SK-N-SH (cell line): ENCODE data around the gene CLIC2. TPM values are rescaled to one million over a fixed set of nuclear protein-coding genes. Genes with fewer than 3 reads are reported as not detected.
"Not testable (repeated sequence)": the region's sequence is repeated elsewhere in the genome, so short reads cannot be mapped to it uniquely, and the experiment has no call there.

Source experiments
- CTCF ChIA-PET: fragments of 300-600, 350-600 bp; formaldehyde crosslinking; extraction: SDS; loops from one replicate; lab custom pipeline; 2021; lab: Yijun Ruan, JAX
- POLR2A ChIA-PET: fragments of 350-600 bp; sonication (Branson Sonifier 250); formaldehyde crosslinking; extraction: SDS; loops from one replicate; lab custom pipeline; 2020; ENCODE audit warnings: antibody characterized with exemption, inconsistent platforms; lab: Yijun Ruan, JAX
- DNase-seq: peaks from one replicate; pipeline ENCODE4 v3.0.0; 2012
- H2AFZ ChIP-seq: fragments of 200-600 bp; sonication (generic); 2 replicates; pipeline ENCODE4 v1.8.1; 2016; ENCODE audit warnings: antibody characterized with exemption, mild to moderate bottlenecking, low read depth
- H3F3A ChIP-seq: fragments of 200-600 bp; sonication (generic); replicated peaks from 2 replicates; pipeline ENCODE3; 2016; ENCODE audit warnings: antibody characterized with exemption, mild to moderate bottlenecking; ENCODE audit not compliant: insufficient read depth
- H3K27ac ChIP-seq, 2 experiments: fragments of 200-500 bp in 1 of 2; fragments of 200-600 bp in 1 of 2; sonication (Bioruptor generic) in 1 of 2; sonication (generic), shearing (Covaris generic) in 1 of 2; 2 replicates each; pipeline versions ENCODE4 v1.5.1 to v1.6.1; 2014 to 2016; ENCODE audit warnings: low read depth in 2 of 2, inconsistent platforms in 1 of 2, low read length in 1 of 2, mild to moderate bottlenecking in 1 of 2, mixed read lengths in 1 of 2
- H3K27me3 ChIP-seq: fragments of 200-600 bp; sonication (generic), shearing (Covaris generic); 2 replicates; pipeline ENCODE4 v1.6.1; 2016; ENCODE audit warnings: mixed run types; ENCODE audit not compliant: insufficient read depth
- H3K36me3 ChIP-seq, 2 experiments: fragments of 200-500 bp in 1 of 2; fragments of 200-600 bp in 1 of 2; sonication (Bioruptor generic) in 1 of 2; sonication (generic) in 1 of 2; replicated peaks in 1 of 2; 2 replicates each; pipeline versions ENCODE3 to v1.5.1; 2014 to 2016; ENCODE audit warnings: low read length in 1 of 2, mild to moderate bottlenecking in 1 of 2; ENCODE audit not compliant: insufficient read depth in 2 of 2, control insufficient read depth in 1 of 2
- H3K4me1 ChIP-seq, 2 experiments: fragments of 200-500 bp in 1 of 2; fragments of 200-600 bp in 1 of 2; sonication (Bioruptor generic) in 1 of 2; sonication (generic), shearing (Covaris generic) in 1 of 2; 2 replicates each; pipeline versions ENCODE4 v1.5.1 to v1.6.1; 2014 to 2016; ENCODE audit warnings: low read depth in 1 of 2, low read length in 1 of 2, mixed run types in 1 of 2; ENCODE audit not compliant: insufficient read depth in 2 of 2, control insufficient read depth in 1 of 2
- H3K4me2 ChIP-seq: fragments of 200-600 bp; sonication (generic), shearing (Covaris generic); 2 replicates; pipeline ENCODE4 v1.6.1; 2017; ENCODE audit warnings: mixed run types
- H3K4me3 ChIP-seq, 2 experiments: fragments of 200-500 bp in 1 of 2; fragments of 200-600 bp in 1 of 2; sonication (Bioruptor generic) in 1 of 2; sonication (generic), shearing (Covaris generic) in 1 of 2; 2 replicates each; pipeline versions ENCODE4 v1.5.1 to v1.8.1; 2014 to 2016; ENCODE audit warnings: low read depth in 2 of 2, inconsistent platforms in 1 of 2, low read length in 1 of 2, mild to moderate bottlenecking in 1 of 2, mixed read lengths in 1 of 2, moderate library complexity in 1 of 2
- H3K79me2 ChIP-seq: fragments of 200-600 bp; sonication (generic); 2 replicates; pipeline ENCODE4 v1.8.1; 2017; ENCODE audit warnings: mild to moderate bottlenecking; ENCODE audit not compliant: insufficient read depth
- H3K9ac ChIP-seq: fragments of 200-600 bp; sonication (generic); 2 replicates; pipeline ENCODE4 v1.6.1; 2017; ENCODE audit warnings: mixed run types
- H3K9me2 ChIP-seq: fragments of 200-600 bp; sonication (generic); 2 replicates; pipeline ENCODE4 v1.6.1; 2017; ENCODE audit warnings: mixed run types
- H3K9me3 ChIP-seq: fragments of 200-600 bp; sonication (generic); 2 replicates; pipeline ENCODE4 v1.6.1; 2017; ENCODE audit warnings: mixed run types, mild to moderate bottlenecking, moderate library complexity
- H4K20me1 ChIP-seq: fragments of 200-600 bp; sonication (generic); 2 replicates; pipeline ENCODE4 v1.6.1; 2017; ENCODE audit warnings: mild to moderate bottlenecking, mixed run types; ENCODE audit not compliant: insufficient read depth
- JUND ChIP-seq: IDR thresholded peaks from 2 replicates; pipeline ENCODE4 v1.4.0; 2012
- NFIC ChIP-seq: IDR thresholded peaks from 2 replicates; pipeline ENCODE4 v1.4.0; 2012; ENCODE audit warnings: borderline replicate concordance
- RCOR1 ChIP-seq: fragments of 150-350 bp; IDR thresholded peaks from 2 replicates; pipeline ENCODE4 v1.6.1; 2017; ENCODE audit warnings: antibody characterized with exemption, low read length
- RFX5 ChIP-seq: IDR thresholded peaks from 2 replicates; pipeline ENCODE4 v1.6.1; 2012; ENCODE audit warnings: mild to moderate bottlenecking, improper control_type of control experiment, low read length
- RXRA ChIP-seq: IDR thresholded peaks from 2 replicates; pipeline ENCODE4 v1.4.0; 2012; ENCODE audit warnings: low read depth, mild to moderate bottlenecking, borderline replicate concordance
- SMC3 ChIP-seq: IDR thresholded peaks from 2 replicates; pipeline ENCODE4 v1.6.1; 2012; ENCODE audit warnings: low read depth, low read length, improper control_type of control experiment
- TCF12 ChIP-seq: IDR thresholded peaks from 2 replicates; pipeline ENCODE4 v1.4.0; 2012
- YY1 ChIP-seq: IDR thresholded peaks from 2 replicates; pipeline ENCODE4 v1.4.0; 2012; ENCODE audit warnings: low read depth, mild to moderate bottlenecking
- WGBS: methylation state at CpG from one replicate; pipeline ENCODE4 v1.1.6; 2017; ENCODE audit warnings: low lambda C conversion rate; 5-methylcytosine and 5-hydroxymethylcytosine counted together
- polyA plus RNA-seq, 3 experiments: library from polyadenylated mRNA; depleted of rRNA; stranded (reverse); fragments of >200 nt; gene quantifications; 2 replicates each; pipeline ENCODE4 v1.2.3, GENCODE V29; 2012
- TF ChIP-seq, protein P1 (sequence below): fragments of 150-350 bp; IDR thresholded peaks from 2 replicates; pipeline ENCODE4 v1.6.1; 2017; ENCODE audit warnings: antibody characterized with exemption, low read length, low read depth, borderline replicate concordance
- TF ChIP-seq, protein P2 (sequence below): fragments of 200-600 bp; sonication (generic); IDR thresholded peaks from 2 replicates; pipeline ENCODE4 v1.6.1; 2017; ENCODE audit warnings: antibody characterized with exemption, mild to moderate bottlenecking, moderate library complexity
- TF ChIP-seq, protein P3 (sequence below): IDR thresholded peaks from 2 replicates; pipeline ENCODE4 v1.4.0; 2012; ENCODE audit warnings: low read depth
- TF ChIP-seq, protein P4 (sequence below): IDR thresholded peaks from 2 replicates; pipeline ENCODE4 v1.4.0; 2012; ENCODE audit warnings: low read depth, borderline replicate concordance
- TF ChIP-seq, protein P5 (sequence below): IDR thresholded peaks from 2 replicates; pipeline ENCODE4; 2012

CLIC2 gene
- polyA plus RNA-seq (2012; rRNA removed) = 0.03 and 0.16 TPM in 2 replicates
- 0.08 and 0.17 TPM in 2 replicates for polyA plus RNA-seq (2012; cell fraction: cytosol; rRNA removed)
- polyA plus RNA-seq (2012; cell fraction: nucleus; rRNA removed) = 0.25 and 0.36 TPM in 2 replicates

DNA sequence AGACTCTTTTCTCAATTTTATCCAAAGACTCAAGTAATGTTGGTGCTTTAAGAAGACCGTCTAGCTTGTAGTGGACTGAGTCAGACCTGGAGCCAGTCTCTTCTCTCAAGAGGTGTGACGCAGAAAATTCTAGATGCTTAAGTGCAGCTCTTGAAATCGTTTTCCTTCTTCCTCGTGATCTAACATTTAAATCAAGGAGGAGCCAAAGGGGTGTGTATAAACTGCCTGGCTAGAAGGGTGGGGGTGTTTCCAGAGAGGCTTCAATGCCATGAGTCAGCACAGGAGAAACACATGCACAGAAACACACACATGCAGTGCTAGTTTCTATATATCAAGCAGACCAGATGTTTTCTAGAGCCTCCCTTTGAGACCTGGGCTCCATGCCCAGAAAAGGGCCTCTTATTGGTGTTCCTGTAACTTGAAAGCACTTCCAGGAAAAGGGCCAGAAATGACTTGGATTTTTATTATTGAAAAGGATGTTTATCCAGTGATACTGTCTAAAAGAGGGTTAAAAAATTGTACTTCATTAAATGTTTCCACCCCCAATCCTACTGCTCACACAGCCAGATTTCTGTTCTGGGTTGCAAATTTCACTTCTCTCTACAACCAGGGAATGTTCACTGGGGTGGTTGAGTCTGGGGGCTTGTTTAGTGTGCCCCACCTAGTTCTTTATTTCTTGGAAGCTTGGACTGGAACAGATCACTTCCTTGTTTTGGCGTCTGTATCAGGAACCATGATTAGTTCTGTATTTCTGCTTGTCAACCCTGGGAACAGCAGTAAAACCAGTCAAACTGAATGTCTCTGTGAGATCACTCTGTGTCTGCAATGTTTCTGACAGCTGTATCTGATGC is at the start of gene CLIC2:
TSS of gene CLIC2 (minus strand) at position 129 of the 851 bp plus-strand sequence. CDS start 187 bp downstream, outside the sequence.
- Histone ChIP-seq H3K27ac (no peak within 1 kb of the TSS; a peak in 1 of 4 replicates), H3K4me3 (no peak within 1 kb of the TSS), H3K4me1 (no peaks in the 10 kb centered on the region; a peak in 1 of 4 replicates), H3K36me3 (no peaks in the 10 kb centered on the region), H4K20me1 (no peaks in the 10 kb centered on the region), H3K4me2 (no peak within 1 kb of the TSS), H3K9me2 (no peaks in the 10 kb centered on the region), H3K27me3 (no peaks in the 10 kb centered on the region), H3K9ac (no peak within 1 kb of the TSS), H2AFZ (no peak within 1 kb of the TSS), H3F3A (no peaks in the 10 kb centered on the region), H3K9me3 (no peaks in the 10 kb centered on the region), H3K79me2 (no peaks in the 10 kb centered on the region)
- DNase-seq = no peak
- ChIA-PET CTCF (no interaction called here), POLR2A (no interaction called here)
- TF ChIP-seq, protein P1, sequence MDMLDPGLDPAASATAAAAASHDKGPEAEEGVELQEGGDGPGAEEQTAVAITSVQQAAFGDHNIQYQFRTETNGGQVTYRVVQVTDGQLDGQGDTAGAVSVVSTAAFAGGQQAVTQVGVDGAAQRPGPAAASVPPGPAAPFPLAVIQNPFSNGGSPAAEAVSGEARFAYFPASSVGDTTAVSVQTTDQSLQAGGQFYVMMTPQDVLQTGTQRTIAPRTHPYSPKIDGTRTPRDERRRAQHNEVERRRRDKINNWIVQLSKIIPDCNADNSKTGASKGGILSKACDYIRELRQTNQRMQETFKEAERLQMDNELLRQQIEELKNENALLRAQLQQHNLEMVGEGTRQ = no peak
- TF ChIP-seq RCOR1 (no peak), SMC3 (no peak), YY1 (no peak), RXRA (no peak), JUND (no peak), RFX5 (no peak), TCF12 (no peak), NFIC (no peak)
- TF ChIP-seq, protein P2, sequence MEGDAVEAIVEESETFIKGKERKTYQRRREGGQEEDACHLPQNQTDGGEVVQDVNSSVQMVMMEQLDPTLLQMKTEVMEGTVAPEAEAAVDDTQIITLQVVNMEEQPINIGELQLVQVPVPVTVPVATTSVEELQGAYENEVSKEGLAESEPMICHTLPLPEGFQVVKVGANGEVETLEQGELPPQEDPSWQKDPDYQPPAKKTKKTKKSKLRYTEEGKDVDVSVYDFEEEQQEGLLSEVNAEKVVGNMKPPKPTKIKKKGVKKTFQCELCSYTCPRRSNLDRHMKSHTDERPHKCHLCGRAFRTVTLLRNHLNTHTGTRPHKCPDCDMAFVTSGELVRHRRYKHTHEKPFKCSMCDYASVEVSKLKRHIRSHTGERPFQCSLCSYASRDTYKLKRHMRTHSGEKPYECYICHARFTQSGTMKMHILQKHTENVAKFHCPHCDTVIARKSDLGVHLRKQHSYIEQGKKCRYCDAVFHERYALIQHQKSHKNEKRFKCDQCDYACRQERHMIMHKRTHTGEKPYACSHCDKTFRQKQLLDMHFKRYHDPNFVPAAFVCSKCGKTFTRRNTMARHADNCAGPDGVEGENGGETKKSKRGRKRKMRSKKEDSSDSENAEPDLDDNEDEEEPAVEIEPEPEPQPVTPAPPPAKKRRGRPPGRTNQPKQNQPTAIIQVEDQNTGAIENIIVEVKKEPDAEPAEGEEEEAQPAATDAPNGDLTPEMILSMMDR = no peak
- TF ChIP-seq, protein P3, sequence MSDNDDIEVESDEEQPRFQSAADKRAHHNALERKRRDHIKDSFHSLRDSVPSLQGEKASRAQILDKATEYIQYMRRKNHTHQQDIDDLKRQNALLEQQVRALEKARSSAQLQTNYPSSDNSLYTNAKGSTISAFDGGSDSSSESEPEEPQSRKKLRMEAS = no peak
- TF ChIP-seq, protein P4, sequence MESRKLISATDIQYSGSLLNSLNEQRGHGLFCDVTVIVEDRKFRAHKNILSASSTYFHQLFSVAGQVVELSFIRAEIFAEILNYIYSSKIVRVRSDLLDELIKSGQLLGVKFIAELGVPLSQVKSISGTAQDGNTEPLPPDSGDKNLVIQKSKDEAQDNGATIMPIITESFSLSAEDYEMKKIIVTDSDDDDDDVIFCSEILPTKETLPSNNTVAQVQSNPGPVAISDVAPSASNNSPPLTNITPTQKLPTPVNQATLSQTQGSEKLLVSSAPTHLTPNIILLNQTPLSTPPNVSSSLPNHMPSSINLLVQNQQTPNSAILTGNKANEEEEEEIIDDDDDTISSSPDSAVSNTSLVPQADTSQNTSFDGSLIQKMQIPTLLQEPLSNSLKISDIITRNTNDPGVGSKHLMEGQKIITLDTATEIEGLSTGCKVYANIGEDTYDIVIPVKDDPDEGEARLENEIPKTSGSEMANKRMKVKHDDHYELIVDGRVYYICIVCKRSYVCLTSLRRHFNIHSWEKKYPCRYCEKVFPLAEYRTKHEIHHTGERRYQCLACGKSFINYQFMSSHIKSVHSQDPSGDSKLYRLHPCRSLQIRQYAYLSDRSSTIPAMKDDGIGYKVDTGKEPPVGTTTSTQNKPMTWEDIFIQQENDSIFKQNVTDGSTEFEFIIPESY = no peak
- TF ChIP-seq, protein P5, sequence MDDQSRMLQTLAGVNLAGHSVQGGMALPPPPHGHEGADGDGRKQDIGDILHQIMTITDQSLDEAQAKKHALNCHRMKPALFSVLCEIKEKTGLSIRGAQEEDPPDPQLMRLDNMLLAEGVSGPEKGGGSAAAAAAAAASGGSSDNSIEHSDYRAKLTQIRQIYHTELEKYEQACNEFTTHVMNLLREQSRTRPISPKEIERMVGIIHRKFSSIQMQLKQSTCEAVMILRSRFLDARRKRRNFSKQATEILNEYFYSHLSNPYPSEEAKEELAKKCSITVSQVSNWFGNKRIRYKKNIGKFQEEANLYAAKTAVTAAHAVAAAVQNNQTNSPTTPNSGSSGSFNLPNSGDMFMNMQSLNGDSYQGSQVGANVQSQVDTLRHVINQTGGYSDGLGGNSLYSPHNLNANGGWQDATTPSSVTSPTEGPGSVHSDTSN = no peak
- WGBS = 17% methylated on average over 5 of the region's 5 CpGs

DNA sequence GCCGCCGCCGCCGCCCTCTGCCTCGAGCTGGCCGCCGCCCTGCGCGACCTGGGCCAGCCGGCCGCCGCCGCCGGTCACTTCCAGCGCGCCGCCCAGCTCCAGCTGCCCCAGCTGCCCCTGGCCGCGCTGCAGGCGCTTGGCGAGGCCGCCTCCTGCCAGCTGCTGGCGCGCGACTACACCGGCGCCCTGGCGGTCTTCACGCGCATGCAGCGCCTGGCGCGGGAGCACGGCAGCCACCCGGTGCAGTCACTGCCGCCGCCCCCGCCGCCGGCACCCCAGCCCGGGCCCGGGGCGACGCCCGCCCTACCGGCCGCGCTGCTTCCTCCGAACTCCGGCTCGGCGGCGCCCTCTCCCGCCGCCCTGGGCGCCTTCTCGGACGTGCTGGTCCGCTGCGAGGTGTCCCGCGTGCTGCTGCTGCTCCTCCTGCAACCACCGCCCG is 48.1 kb upstream of the CLIC2 start:
- DNase-seq, H3K27ac ChIP-seq, H3K4me3 ChIP-seq, H3K9me2 ChIP-seq, H3K9ac ChIP-seq, CTCF ChIA-PET, H3K36me3 ChIP-seq, POLR2A ChIA-PET, H2AFZ ChIP-seq, H3K9me3 ChIP-seq, H4K20me1 ChIP-seq, H3F3A ChIP-seq, H3K4me2 ChIP-seq, H3K27me3 ChIP-seq, H3K79me2 ChIP-seq, H3K4me1 ChIP-seq: not testable (repeated sequence)
- WGBS = no CpG with 5 or more reads among the region's 64 CpGs

DNA sequence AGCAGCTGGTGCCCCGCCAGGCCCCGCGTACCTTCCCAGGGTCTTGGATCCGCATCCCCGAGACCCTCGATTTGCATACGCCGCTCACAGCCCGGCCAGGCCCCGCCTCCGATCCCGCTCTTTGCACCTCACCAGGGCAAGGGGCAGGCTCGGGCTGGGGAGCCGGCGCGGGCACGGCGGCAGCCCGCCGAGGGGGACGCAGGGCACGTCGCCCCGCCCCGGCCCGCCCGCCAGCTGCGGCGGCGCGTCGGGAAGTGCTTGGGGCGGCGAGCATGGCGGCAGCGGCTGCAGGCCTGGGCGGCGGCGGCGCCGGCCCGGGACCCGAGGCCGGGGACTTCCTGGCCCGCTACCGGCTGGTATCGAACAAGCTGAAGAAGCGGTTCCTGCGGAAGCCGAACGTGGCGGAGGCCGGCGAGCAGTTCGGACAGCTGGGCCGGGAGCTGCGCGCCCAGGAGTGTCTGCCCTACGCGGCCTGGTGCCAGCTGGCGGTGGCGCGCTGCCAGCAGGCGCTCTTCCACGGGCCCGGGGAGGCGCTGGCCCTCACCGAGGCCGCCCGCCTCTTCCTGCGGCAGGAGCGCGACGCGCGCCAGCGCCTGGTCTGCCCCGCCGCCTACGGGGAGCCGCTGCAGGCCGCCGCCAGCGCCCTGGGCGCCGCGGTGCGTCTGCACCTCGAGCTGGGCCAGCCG is 47.6 kb upstream of the CLIC2 start, which contains the start of gene F8A2:
TSS of gene F8A2 (plus strand) at position 253 of the 686 bp plus-strand sequence. CDS start at position 273, 20 bp downstream.
- CTCF ChIA-PET, H3K36me3 ChIP-seq, H3K4me2 ChIP-seq, H3K27me3 ChIP-seq, H3K9ac ChIP-seq, H3K9me2 ChIP-seq, POLR2A ChIA-PET, H3F3A ChIP-seq, H3K4me3 ChIP-seq, H4K20me1 ChIP-seq, H3K9me3 ChIP-seq, H2AFZ ChIP-seq, DNase-seq, H3K27ac ChIP-seq, H3K4me1 ChIP-seq, H3K79me2 ChIP-seq: not testable (repeated sequence)
- no CpG with 5 or more reads among the region's 90 CpGs for WGBS
